GM13976 (cell line): ENCODE measurements around the gene CTSE.
A peak's percentile ranks its signal among the peaks of the same experiment; 100 is the strongest.
"Not testable (repeated sequence)": the region's sequence is repeated elsewhere in the genome, so short reads cannot be mapped to it uniquely, and the experiment has no call there.

Experiments
- DNase-seq: peaks from one replicate; pipeline ENCODE4 v3.0.0; 2012; ENCODE audit warnings: low spot score
- CTCF ChIP-seq: IDR thresholded peaks from 2 replicates; pipeline ENCODE4 v1.5.1; 2012; ENCODE audit warnings: borderline replicate concordance, mild to moderate bottlenecking; ENCODE audit not compliant: insufficient read depth; ENCODE audit errors: extremely low read depth, missing control alignments, control extremely low read depth
- in situ Hi-C: fragments of 300-500 bp; cut with MboI; formaldehyde crosslinking; loops from one replicate; pipeline ENCODE4 v1.12.0; 2022; ENCODE audit warnings: low sequenced_read_pairs, mixed read lengths, inconsistent platforms; ENCODE audit not compliant: unreplicated experiment

Gene CTSE

GRCh38 chr1:206023695-206024094, at the start of gene CTSE:
CTSE (minus strand) TSS chr1:206023895; CDS start chr1:206023791, 104 bp downstream.
- in situ Hi-C loops = no loop called here
- TF ChIP-seq CTCF = no peak
- no peak for DNase-seq

- TF ChIP-seq CTCF = no peak
- in situ Hi-C loops = no loop called here
- DNase-seq = no peak
Measured at GRCh38 chr1:206070627-206071304, 47.1 kb upstream of the CTSE start.

GRCh38 chr1:206068314-206068713, 44.6 kb upstream of the CTSE start:
- TF ChIP-seq CTCF = no peak
- DNase-seq = no peak
- in situ Hi-C loops = no loop called here

- in situ Hi-C loops = no loop called here
- TF ChIP-seq CTCF = no peak
- DNase-seq = no peak
Measured at GRCh38 chr1:206067486-206068227, 44.0 kb upstream of the CTSE start.

DNA sequence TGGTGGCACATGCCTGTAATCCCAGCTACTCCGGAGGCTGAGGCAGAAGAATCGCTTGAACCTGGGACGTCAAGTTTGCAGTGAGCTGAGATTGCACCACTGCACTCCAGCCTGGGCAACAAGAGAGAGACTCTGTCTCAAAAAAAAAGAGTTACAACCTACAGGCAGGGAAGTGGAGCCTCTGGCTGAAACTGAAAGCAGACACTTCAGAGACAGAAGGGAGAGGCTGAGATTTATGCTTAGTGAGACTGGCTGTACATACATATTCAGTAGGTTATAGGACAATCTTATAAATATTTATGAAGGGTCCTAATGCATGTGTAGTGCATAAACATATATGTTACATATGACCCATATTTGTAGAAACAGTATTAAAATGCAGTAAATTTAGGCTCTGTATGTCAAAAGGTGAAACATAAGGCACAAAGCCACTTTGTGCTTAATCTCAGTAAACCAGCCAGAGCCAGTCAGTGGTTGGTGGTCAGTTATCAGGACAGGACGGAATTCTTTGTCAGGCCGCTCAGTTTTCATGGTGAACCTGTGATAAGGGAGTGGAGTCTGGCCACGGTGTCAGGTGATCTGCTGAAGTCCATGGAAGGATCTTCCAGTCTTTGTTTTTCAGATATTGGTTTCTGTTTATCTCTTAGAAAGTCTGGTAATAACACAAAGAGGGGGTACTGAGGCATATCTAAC, 42.9 kb upstream of the CTSE start:
- TF ChIP-seq CTCF = no peak
- DNase-seq = peak; percentile 39
- in situ Hi-C loops = no loop called here

DNA sequence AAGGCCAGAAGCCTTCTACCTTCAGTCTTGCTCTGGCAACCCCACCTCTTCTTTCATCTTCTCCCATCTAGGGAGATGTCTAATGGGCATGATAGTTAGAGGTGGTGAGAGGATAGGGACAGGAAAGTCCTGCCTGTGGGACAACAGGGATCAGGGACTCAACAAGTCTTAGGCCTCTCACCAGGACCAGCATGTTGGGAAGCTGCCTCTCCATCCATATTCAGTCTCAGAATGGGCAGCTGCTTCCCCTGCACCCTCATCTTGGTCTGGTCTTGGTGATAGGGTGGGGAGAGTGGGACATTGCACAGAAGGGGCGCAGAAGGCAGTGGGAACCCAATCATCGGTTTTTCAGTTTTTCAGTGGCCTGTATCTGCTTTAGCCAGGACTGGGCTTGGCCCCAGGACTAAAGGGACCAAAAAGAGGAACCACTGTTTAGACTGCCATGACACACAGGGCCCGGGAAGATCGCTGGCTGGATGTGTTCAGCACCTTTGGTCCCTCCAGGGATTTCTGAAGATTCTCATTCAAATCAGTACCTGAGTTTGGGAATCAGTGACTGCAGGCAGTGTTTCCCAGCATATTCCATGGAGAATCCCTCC, 42.0 kb upstream of the CTSE start:
- DNase-seq = no peak
- TF ChIP-seq CTCF = no peak
- in situ Hi-C loops = no loop called here

GRCh38 chr1:206064501-206064900, 40.8 kb upstream of the CTSE start:
- DNase-seq, in situ Hi-C loops: not testable (repeated sequence)

GRCh38 chr1:206064001-206064400, 40.3 kb upstream of the CTSE start:
- DNase-seq, in situ Hi-C loops: not testable (repeated sequence)
